ENCODE data around the gene RAB42. TPM values are rescaled to one million over a fixed set of nuclear protein-coding genes. Genes with fewer than 3 reads are reported as not detected.
A peak's percentile ranks its signal among the peaks of the same experiment; 100 is the strongest.

Gene RAB42
- total and polyA plus RNA-seq, 4 donors = 3.2 to 9.2 (median 5.5) TPM

DNA sequence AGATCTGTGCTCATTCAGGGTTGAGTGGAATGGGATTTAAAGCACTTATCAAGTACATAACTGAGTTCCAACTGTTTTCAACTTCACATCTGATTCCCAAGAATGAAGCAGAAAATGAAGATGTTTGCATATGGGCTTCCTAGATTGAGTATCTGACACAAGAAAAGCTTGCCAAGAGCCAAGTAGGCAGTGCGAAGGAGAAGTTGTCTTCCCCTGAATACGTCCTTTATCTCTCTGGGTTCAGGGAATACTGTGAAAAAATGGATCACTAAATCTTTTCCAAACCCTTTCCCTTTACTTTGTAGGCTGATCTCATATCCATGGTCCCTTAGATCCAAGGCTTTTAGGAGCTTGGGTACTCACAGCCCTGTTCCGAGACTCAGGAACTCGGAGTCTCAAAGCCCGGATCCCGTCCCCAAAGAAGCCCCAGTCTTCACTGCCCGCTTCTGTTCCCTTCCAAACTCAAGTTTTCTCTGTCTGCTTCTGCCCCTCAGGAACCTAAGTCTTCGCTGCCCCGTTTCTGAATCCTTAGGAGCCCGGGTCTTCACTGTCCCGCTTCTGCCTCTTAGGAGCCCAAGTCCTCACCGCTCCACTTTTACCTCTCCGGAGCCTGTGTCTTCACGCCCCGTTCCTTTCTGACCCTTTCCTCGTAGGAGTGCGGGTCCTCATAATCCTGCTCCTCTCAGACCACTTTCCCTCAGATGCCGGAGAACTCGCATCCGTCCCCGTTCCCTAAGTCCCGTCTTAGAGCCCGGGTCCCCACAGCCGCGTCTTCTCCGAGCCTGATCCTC is 50.2 kb downstream of the RAB42 start:
- Histone ChIP-seq H3K9me3 (ENCODE audit: control insufficient read depth, insufficient read depth, low read length) (no peaks in the 10 kb centered on the region), H3K4me1 (ENCODE audit: control insufficient read depth, insufficient read depth, low read length) (peaks cover 14% of the 10 kb centered on the region), H3K4me3 (ENCODE audit: low read depth, low read length) (peak overlapping the region; percentile 94), H3K36me3 (ENCODE audit: control insufficient read depth, insufficient read depth, low read length) (no peaks in the 10 kb centered on the region), H3K27ac (ENCODE audit: low read depth, low read length) (peak overlapping the region; percentile 95), H3K27me3 (ENCODE audit: control insufficient read depth, insufficient read depth, low read length) (no peaks in the 10 kb centered on the region)
- peak in 3 of 6 donors; percentile 2 to 17 (median 15) for DNase-seq (ENCODE audit: low read depth in 4 of 6, low spot score in 6 of 6)
- 0% methylated on average over 24 of the region's 26 CpGs for WGBS (ENCODE audit: insufficient coverage)

DNA sequence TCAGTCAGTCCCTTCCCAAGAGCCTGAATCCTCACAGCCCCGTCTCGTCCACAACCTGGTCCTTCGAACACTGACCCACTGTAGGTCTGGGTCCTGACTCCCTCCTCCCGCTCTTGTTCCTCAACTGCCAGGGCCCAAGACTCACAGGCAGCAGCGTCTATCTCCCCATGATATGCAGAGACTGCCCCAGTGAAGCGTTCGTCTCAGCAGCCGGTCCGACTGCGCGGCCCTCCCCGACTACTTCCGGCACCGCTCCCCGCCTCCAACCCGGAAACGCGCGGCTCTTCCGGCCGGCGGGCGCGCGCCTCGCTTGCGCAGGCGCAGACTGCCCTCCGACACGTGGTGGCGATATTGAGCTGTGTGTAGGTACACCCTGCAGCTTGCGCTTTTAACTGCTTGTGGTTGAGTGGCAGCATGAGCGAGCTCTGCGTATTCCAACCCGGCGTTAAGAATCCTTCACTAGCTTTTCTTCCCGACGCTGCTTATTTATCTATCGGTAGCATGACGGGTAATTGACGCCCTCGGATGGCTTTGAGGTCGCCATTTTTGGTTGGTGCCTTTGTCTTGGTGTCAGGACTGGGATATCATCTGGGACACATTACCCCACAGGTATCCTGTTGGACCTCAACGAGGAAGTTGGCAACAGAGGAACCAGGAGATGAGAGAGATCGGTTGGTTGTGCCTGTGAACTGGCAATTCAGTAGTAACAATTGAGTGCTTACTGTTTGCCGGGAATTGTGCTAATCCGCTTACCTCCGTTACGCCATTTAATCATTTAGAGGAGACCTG is 51.0 kb downstream of the RAB42 start, which contains the start of gene TAF12:
TSS of gene TAF12 (minus strand) at position 221 of the 789 bp plus-strand sequence. CDS start 20,986 bp downstream, outside the sequence.
- peak; percentile 84 to 98 (median 92) for DNase-seq (ENCODE audit: low read depth in 4 of 6, low spot score in 6 of 6)
- Histone ChIP-seq H3K4me1 (ENCODE audit: control insufficient read depth, insufficient read depth, low read length) (peaks cover 22% of the 10 kb centered on the region), H3K4me3 (ENCODE audit: low read depth, low read length) (peak within 1 kb of the TSS; percentile 94), H3K9me3 (ENCODE audit: control insufficient read depth, insufficient read depth, low read length) (no peaks in the 10 kb centered on the region), H3K27me3 (ENCODE audit: control insufficient read depth, insufficient read depth, low read length) (no peaks in the 10 kb centered on the region), H3K36me3 (ENCODE audit: control insufficient read depth, insufficient read depth, low read length) (no peaks in the 10 kb centered on the region), H3K27ac (ENCODE audit: low read depth, low read length) (peak within 1 kb of the TSS; percentile 95)
- WGBS (ENCODE audit: insufficient coverage) = 0% methylated on average over 43 of the region's 49 CpGs

DNA sequence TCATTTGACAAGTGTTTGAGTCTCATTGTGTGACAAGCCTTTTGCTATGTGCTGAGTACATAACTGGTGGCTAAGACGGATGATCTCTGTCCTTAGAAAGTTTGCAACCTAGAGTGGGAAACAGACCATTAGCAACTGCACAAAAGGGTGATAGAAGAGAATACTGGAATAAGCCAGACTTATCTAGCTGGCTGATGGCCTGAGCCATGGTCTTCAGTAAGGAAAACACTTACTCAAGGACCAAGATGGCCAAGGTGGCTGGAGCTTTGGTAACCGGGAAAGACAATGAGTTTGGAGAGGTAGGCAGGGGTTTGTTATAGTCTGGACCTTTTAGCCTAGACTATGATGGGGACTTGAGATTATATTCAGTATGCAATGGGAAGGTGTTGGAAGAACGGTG is 52.4 kb downstream of the RAB42 start:
- no peaks in the 10 kb centered on the region for H3K27me3 ChIP-seq (ENCODE audit: control insufficient read depth, insufficient read depth, low read length)
- no peaks in the 10 kb centered on the region for H3K36me3 ChIP-seq (ENCODE audit: control insufficient read depth, insufficient read depth, low read length)
- no peak overlapping the region for H3K27ac ChIP-seq (ENCODE audit: low read depth, low read length)
- DNase-seq (ENCODE audit: low read depth in 4 of 6, low spot score in 6 of 6) = no peak
- 90% methylated on average over 2 of the region's 3 CpGs for WGBS (ENCODE audit: insufficient coverage)
- no peak overlapping the region for H3K4me3 ChIP-seq (ENCODE audit: low read depth, low read length)
- H3K9me3 ChIP-seq (ENCODE audit: control insufficient read depth, insufficient read depth, low read length) = no peaks in the 10 kb centered on the region
- peaks cover 31% of the 10 kb centered on the region for H3K4me1 ChIP-seq (ENCODE audit: control insufficient read depth, insufficient read depth, low read length)

Small RNA genes lying within 50 kb of the gene (small RNA-seq; reads per million reads assigned to genes)
- gene SNORA16A (ENCODE audit: low replicate concordance) = not detected
- gene SNORA44 (ENCODE audit: low replicate concordance) = not detected
- not detected for gene SNORA61 (ENCODE audit: low replicate concordance)
- gene SNORD99 (ENCODE audit: low replicate concordance) = 4,400 reads per million, percentile 100 among the genes with 10 or more reads in this experiment

Other genes starting within 250 kb of the RAB42 start
- gene PHACTR4, start 222.5 kb upstream of the RAB42 start, total RNA-seq = 10 to 100 TPM; 14.2 to 18.8 TPM
- 10 to 100 TPM; 39.5 to 40.2 TPM for gene PHACTR4, start 222.5 kb upstream of the RAB42 start, polyA plus RNA-seq (ENCODE audit: insufficient read length in 2 of 2)
- 10 to 100 TPM; 10.0 to 16.1 TPM for gene RCC1, start 86.2 kb upstream of the RAB42 start, total RNA-seq
- gene RCC1, start 86.2 kb upstream of the RAB42 start, polyA plus RNA-seq (ENCODE audit: insufficient read length in 2 of 2) = 10 to 100 TPM; 20.0 to 20.4 TPM
- gene TRNAU1AP, start 39.2 kb upstream of the RAB42 start, total RNA-seq = 10 to 100 TPM; 20.9 to 36.9 TPM
- 10 to 100 TPM; 23.9 to 32.3 TPM for gene TRNAU1AP, start 39.2 kb upstream of the RAB42 start, polyA plus RNA-seq (ENCODE audit: insufficient read length in 2 of 2)
- gene TAF12, start 50.8 kb downstream of the RAB42 start, total RNA-seq = 10 to 100 TPM; 20.8 to 41.4 TPM
- 10 to 100 TPM; 28.1 to 28.8 TPM for gene TAF12, start 50.8 kb downstream of the RAB42 start, polyA plus RNA-seq (ENCODE audit: insufficient read length in 2 of 2)
- gene RNU11, start 56.3 kb downstream of the RAB42 start, total RNA-seq = not detected
- gene RNU11, start 56.3 kb downstream of the RAB42 start, polyA plus RNA-seq (ENCODE audit: insufficient read length in 2 of 2) = not detected
- gene GMEB1, start 76.5 kb downstream of the RAB42 start, total RNA-seq = 1 to 10 TPM; 7.3 to 9.6 TPM
- gene GMEB1, start 76.5 kb downstream of the RAB42 start, polyA plus RNA-seq (ENCODE audit: insufficient read length in 2 of 2) = 10 to 100 TPM; 10.9 to 12.7 TPM
- gene YTHDF2, start 144.7 kb downstream of the RAB42 start, total RNA-seq = 10 to 100 TPM; 46.9 to 48.7 TPM
- gene YTHDF2, start 144.7 kb downstream of the RAB42 start, polyA plus RNA-seq (ENCODE audit: insufficient read length in 2 of 2) = 10 to 100 TPM; 56.1 to 66.5 TPM
- gene OPRD1, start 219.9 kb downstream of the RAB42 start, total RNA-seq = 1 to 10 TPM in 1 of 2 donors, under 1 TPM in 1; 0.28 to 1.4 TPM
- gene OPRD1, start 219.9 kb downstream of the RAB42 start, polyA plus RNA-seq (ENCODE audit: insufficient read length in 2 of 2) = under 1 TPM; 0.40 to 0.93 TPM